HepG2 (cell line): Measurements from ENCODE around the gene GPR68. TPM values are rescaled to one million over a fixed set of nuclear protein-coding genes. Genes with fewer than 3 reads are reported as not detected.

Experiments used
- ATAC-seq: fragments of 200-7000 bp; cut with Tn5 transposase; 3 replicates; pipeline ENCODE4 v1.9.1; 2020; ENCODE audit warnings: mild to moderate bottlenecking, moderate library complexity
- BruUV-seq: library from RNA; stranded (reverse); fragments of 400-500 nt; replicated peaks from 2 replicates; lab custom pipeline; 2021; lab: Mats Ljungman, UMichigan
- CTCF ChIA-PET: fragments of 300-600 bp; formaldehyde crosslinking; extraction: SDS; loops from one replicate; lab custom pipeline; 2021; ENCODE audit warnings: low total read pairs, inconsistent platforms, low intra/inter-chr PET ratio; lab: Yijun Ruan, JAX
- POLR2A ChIA-PET: fragments of 350-600 bp; sonication (Branson Sonifier 250); formaldehyde crosslinking; loops from one replicate; lab custom pipeline; 2020; ENCODE audit warnings: antibody characterized with exemption, inconsistent platforms; lab: Yijun Ruan, JAX
- DNase-seq: peaks from one replicate; pipeline ENCODE4 v3.0.0-alpha.2; 2015; ENCODE audit warnings: low spot score
- FAIRE-seq: peaks from 3 replicates; lab custom pipeline; 2011; peaks lifted over from hg19 to GRCh38; lab: Jason Lieb, UNC
- H2AFZ ChIP-seq: one replicate; pipeline ENCODE4 v1.6.1; 2011; ENCODE audit warnings: low read length, inconsistent platforms
- H3K27ac ChIP-seq: fragments of 300-600 bp; 3 replicates; pipeline ENCODE4 v1.8.0; 2011; ENCODE audit warnings: mixed run types, mild to moderate bottlenecking, mixed read lengths, low read length, inconsistent platforms; ENCODE audit not compliant: insufficient read depth; ENCODE audit errors: extremely low read length
- H3K27me3 ChIP-seq, 2 experiments: fragments of 200-600 bp in 1 of 2; 2 replicates in 1 of 2; 3 replicates in 1 of 2; pipeline versions ENCODE4 v1.6.0 to v1.8.0; 2011; ENCODE audit warnings: low read length in 2 of 2, mild to moderate bottlenecking in 2 of 2, moderate library complexity in 2 of 2, inconsistent platforms in 1 of 2; ENCODE audit not compliant: insufficient read depth in 2 of 2, control insufficient read depth in 1 of 2
- H3K36me3 ChIP-seq, 2 experiments: fragments of 200-600 bp in 1 of 2; replicated peaks in 1 of 2; 2 replicates in 1 of 2; 3 replicates in 1 of 2; pipeline versions ENCODE4 v1.5.1 to v1.8.0; 2011; ENCODE audit warnings: low read length in 2 of 2, inconsistent platforms in 1 of 2; ENCODE audit not compliant: insufficient read depth in 2 of 2, control insufficient read depth in 1 of 2
- H3K4me1 ChIP-seq: 2 replicates; pipeline ENCODE4 v1.5.1; 2012; ENCODE audit warnings: low read length, inconsistent platforms; ENCODE audit not compliant: insufficient read depth
- H3K4me2 ChIP-seq: 2 replicates; pipeline ENCODE4 v1.6.0; 2011; ENCODE audit warnings: low read depth, low read length, inconsistent platforms
- H3K4me3 ChIP-seq, 3 experiments: fragments of 200-600 bp in 1 of 3; sonication (generic), shearing (Covaris generic) in 1 of 3; replicated peaks in 1 of 3; 2 replicates each; pipeline ENCODE4 v1.5.1; 2011 to 2016; ENCODE audit warnings: low read length in 3 of 3, inconsistent platforms in 2 of 3, low read depth in 2 of 3, mild to moderate bottlenecking in 2 of 3, control low read depth in 1 of 3, mixed read lengths in 1 of 3; ENCODE audit not compliant: insufficient read depth in 1 of 3
- H3K79me2 ChIP-seq: one replicate; pipeline ENCODE4 v1.6.1; 2011; ENCODE audit warnings: low read length, inconsistent platforms; ENCODE audit not compliant: insufficient read depth
- H3K9ac ChIP-seq: 2 replicates; pipeline ENCODE4 v1.6.0; 2011; ENCODE audit warnings: mild to moderate bottlenecking, low read depth, low read length, inconsistent platforms; ENCODE audit not compliant: insufficient read depth
- H3K9me3 ChIP-seq: 2 replicates; pipeline ENCODE4 v1.5.1; 2012; ENCODE audit warnings: mild to moderate bottlenecking, low read length
- H4K20me1 ChIP-seq: 2 replicates; pipeline ENCODE4 v1.6.0; 2011; ENCODE audit warnings: inconsistent platforms, mild to moderate bottlenecking, low read length, moderate library complexity; ENCODE audit not compliant: insufficient read depth
- AHDC1 ChIP-seq: sonication (generic); formaldehyde crosslinking; IDR thresholded peaks from 2 replicates; pipeline ENCODE4 v1.5.1; 2020; ENCODE audit warnings: mild to moderate bottlenecking, missing genetic modification reagents, borderline replicate concordance
- BRD4 ChIP-seq: sonication (generic); formaldehyde crosslinking; IDR thresholded peaks from 2 replicates; pipeline ENCODE4 v1.4.0; 2020; ENCODE audit warnings: missing genetic modification reagents
- CENPBD1 ChIP-seq: sonication (generic); formaldehyde crosslinking; IDR thresholded peaks from 2 replicates; pipeline ENCODE4 v1.8.0; 2022; ENCODE audit warnings: missing genetic modification reagents, low read depth, mild to moderate bottlenecking, borderline replicate concordance
- KIAA2018 ChIP-seq: sonication (generic); formaldehyde crosslinking; IDR thresholded peaks from 2 replicates; pipeline ENCODE4 v1.5.0; 2020; ENCODE audit warnings: mild to moderate bottlenecking, missing genetic modification reagents, borderline replicate concordance
- SATB2 ChIP-seq: sonication (generic); formaldehyde crosslinking; IDR thresholded peaks from 2 replicates; pipeline ENCODE4 v1.5.0; 2020; ENCODE audit warnings: missing genetic modification reagents
- ZNF180 ChIP-seq: sonication (generic); formaldehyde crosslinking; IDR thresholded peaks from 2 replicates; pipeline ENCODE4 v1.4.0; 2020; ENCODE audit warnings: low read depth, missing genetic modification reagents, borderline replicate concordance
- ZNF660 ChIP-seq: sonication (generic); formaldehyde crosslinking; IDR thresholded peaks from 2 replicates; pipeline ENCODE4 v1.5.1; 2020; ENCODE audit warnings: mild to moderate bottlenecking, low read depth, missing genetic modification reagents, borderline replicate concordance
- ZNF777 ChIP-seq: sonication (generic); formaldehyde crosslinking; IDR thresholded peaks from 2 replicates; pipeline ENCODE4 v1.4.0; 2020; ENCODE audit warnings: missing genetic modification reagents
- ZNF839 ChIP-seq: sonication (generic); formaldehyde crosslinking; IDR thresholded peaks from 2 replicates; pipeline ENCODE4 v1.4.0; 2020; ENCODE audit warnings: missing genetic modification reagents, mild to moderate bottlenecking, borderline replicate concordance
- WGBS: methylation state at CpG from one replicate; pipeline ENCODE4 v1.1.6; 2017; ENCODE audit warnings: low lambda C conversion rate; 5-methylcytosine and 5-hydroxymethylcytosine counted together
- in situ Hi-C: cut with HindIII; loops from 2 replicates; pipeline ENCODE4 v1.10.0; 2017; ENCODE audit warnings: low pct_unique_long_range_greater_than_20kb; ENCODE audit not compliant: extremely low pct_ligation_motif_present
- intact Hi-C: fragments of 100-400 bp; cut with micrococcal nuclease; formaldehyde crosslinking; loops from one replicate; pipeline ENCODE4 v1.10.0; 2022; ENCODE audit not compliant: unreplicated experiment
- polyA plus RNA-seq, 8 experiments: library from polyadenylated mRNA; depleted of rRNA in 3 of 8; stranded (reverse) in 7 of 8; unstranded in 1 of 8; fragments of >200 nt; fragmentation: Illumina TruSeq in 4 of 8; extraction: Trizol in 4 of 8; gene quantifications; 2 replicates each; pipeline versions ENCODE4 v1.2.1 to v1.2.3, GENCODE V29; 2011 to 2016; ENCODE audit warnings: low read depth in 4 of 8, missing spikeins in 1 of 8, mixed read lengths in 1 of 8; ENCODE audit not compliant: insufficient read depth in 1 of 8
- total RNA-seq, 5 experiments: library from RNA; depleted of rRNA; stranded (reverse); fragments of >200 nt; fragmentation: Illumina TruSeq; extraction: Trizol; gene quantifications; 2 replicates each; pipeline ENCODE4 v1.2.3, GENCODE V29; 2016; ENCODE audit warnings: low read depth in 1 of 5

Gene GPR68
- total and polyA plus RNA-seq, 2 of the 13 experiments (the other 11 are each of a cell fraction or from before 2014, with no cell fraction given) = not detected

GRCh38 chr14:91291786-91292405 is 47.4 kb upstream of the GPR68 start:
- ChIA-PET POLR2A (no interaction called here), CTCF (no interaction called here)
- 99% methylated on average over 10 of the region's 21 CpGs for WGBS
- TF ChIP-seq ZNF777 (CRISPR knock-in tag) (no peak), AHDC1 (CRISPR knock-in tag) (no peak), CENPBD1 (CRISPR knock-in tag) (no peak), SATB2 (CRISPR knock-in tag) (no peak), KIAA2018 (no peak), ZNF180 (CRISPR knock-in tag) (no peak), BRD4 (CRISPR knock-in tag) (no peak), ZNF660 (CRISPR knock-in tag) (no peak), ZNF839 (CRISPR knock-in tag) (no peak)

More at GRCh38 chr14:91291786-91292405, 47.4 kb upstream of the GPR68 start:
- no peaks in the 10 kb centered on the region for H3K4me1 ChIP-seq
- no peak for ATAC-seq
- in situ Hi-C loops (no loop called here), intact Hi-C loops (no loop called here)
- no peak for FAIRE-seq
- no peaks in the 10 kb centered on the region for H4K20me1 ChIP-seq
- no peaks in the 10 kb centered on the region for H3K9me3 ChIP-seq
- H3K4me2 ChIP-seq = no peak overlapping the region
- H3K27me3 ChIP-seq = no peaks in the 10 kb centered on the region
- H3K79me2 ChIP-seq = no peaks in the 10 kb centered on the region
- no peak overlapping the region for H3K4me3 ChIP-seq
- no peak overlapping the region for H3K9ac ChIP-seq
- no peak overlapping the region for H2AFZ ChIP-seq
- H3K36me3 ChIP-seq = peaks cover 11 to 29% of the 10 kb centered on the region in 2 experiments; a peak in 4 of 5 replicates
- no TSS peak for BruUV-seq
- no peak for DNase-seq
- no peak overlapping the region for H3K27ac ChIP-seq
